Esophagus muscularis mucosa (tissue), 3 donors: ENCODE measurements around the gene NAP1L5.

Experiments used
- POLR2A ChIP-seq: fragments of 450-650 bp; IDR thresholded peaks from one replicate; pipeline ENCODE4 v1.6.1; 2017; ENCODE audit warnings: antibody characterized with exemption, moderate library complexity, mild to moderate bottlenecking, low read depth
- POLR2AphosphoS5 ChIP-seq, 2 donors: sonication (generic); formaldehyde crosslinking; IDR thresholded peaks; one replicate each; pipeline ENCODE4 v1.6.1; 2017; ENCODE audit warnings: antibody characterized with exemption in 2 of 2
- TF ChIP-seq, protein P1 (sequence below), 3 experiments: fragments of 200-600 bp in 2 of 3; fragments of 450-650 bp in 1 of 3; sonication (generic) in 2 of 3; IDR thresholded peaks; one replicate each; pipeline ENCODE4 v1.5.1; 2017 to 2019; ENCODE audit warnings: antibody characterized with exemption in 3 of 3, mild to moderate bottlenecking in 2 of 3, moderate library complexity in 1 of 3

DNA sequence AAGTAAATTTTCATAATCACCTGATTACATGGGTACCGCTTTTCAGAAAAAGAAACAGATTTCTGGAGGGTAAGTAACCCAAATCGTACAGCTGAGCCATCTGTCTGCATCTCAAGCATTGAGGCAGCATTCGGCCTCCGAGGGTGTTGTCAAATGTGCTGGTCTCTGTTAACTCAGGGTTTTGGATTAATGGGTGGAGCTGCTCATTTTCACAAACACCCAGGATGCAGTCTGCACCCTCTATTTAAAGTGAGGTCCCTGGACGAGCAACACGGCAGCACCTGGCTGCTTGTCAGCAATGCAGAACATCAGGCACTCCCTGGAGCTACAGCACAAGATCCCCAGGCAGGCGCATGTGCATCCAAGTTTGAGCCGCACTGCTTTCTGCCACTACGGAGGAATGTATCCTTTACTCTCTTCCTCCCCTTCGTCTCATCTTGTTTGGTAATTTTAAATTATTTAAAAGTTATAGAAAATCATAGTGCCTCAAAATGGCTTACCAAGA, 24.7 kb upstream of the NAP1L5 start:
- TF ChIP-seq, protein P1, sequence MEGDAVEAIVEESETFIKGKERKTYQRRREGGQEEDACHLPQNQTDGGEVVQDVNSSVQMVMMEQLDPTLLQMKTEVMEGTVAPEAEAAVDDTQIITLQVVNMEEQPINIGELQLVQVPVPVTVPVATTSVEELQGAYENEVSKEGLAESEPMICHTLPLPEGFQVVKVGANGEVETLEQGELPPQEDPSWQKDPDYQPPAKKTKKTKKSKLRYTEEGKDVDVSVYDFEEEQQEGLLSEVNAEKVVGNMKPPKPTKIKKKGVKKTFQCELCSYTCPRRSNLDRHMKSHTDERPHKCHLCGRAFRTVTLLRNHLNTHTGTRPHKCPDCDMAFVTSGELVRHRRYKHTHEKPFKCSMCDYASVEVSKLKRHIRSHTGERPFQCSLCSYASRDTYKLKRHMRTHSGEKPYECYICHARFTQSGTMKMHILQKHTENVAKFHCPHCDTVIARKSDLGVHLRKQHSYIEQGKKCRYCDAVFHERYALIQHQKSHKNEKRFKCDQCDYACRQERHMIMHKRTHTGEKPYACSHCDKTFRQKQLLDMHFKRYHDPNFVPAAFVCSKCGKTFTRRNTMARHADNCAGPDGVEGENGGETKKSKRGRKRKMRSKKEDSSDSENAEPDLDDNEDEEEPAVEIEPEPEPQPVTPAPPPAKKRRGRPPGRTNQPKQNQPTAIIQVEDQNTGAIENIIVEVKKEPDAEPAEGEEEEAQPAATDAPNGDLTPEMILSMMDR (IDR thresholded peaks at IDR 0.05) = no peak
- no peak for TF ChIP-seq POLR2A
- TF ChIP-seq POLR2AphosphoS5 (IDR thresholded peaks at IDR 0.05) = no peak
